DMS153 treated with DMSO at 0.1 percent for 48 hours (cell line): Measurements from ENCODE around the gene AKR7A2.

ENCODE experiments used
- DNase-seq: peaks from one replicate; lab custom pipeline; 2025; ENCODE audit not compliant: unreplicated experiment; lab: John Stamatoyannopoulos, UW

AKR7A2 gene

DNA sequence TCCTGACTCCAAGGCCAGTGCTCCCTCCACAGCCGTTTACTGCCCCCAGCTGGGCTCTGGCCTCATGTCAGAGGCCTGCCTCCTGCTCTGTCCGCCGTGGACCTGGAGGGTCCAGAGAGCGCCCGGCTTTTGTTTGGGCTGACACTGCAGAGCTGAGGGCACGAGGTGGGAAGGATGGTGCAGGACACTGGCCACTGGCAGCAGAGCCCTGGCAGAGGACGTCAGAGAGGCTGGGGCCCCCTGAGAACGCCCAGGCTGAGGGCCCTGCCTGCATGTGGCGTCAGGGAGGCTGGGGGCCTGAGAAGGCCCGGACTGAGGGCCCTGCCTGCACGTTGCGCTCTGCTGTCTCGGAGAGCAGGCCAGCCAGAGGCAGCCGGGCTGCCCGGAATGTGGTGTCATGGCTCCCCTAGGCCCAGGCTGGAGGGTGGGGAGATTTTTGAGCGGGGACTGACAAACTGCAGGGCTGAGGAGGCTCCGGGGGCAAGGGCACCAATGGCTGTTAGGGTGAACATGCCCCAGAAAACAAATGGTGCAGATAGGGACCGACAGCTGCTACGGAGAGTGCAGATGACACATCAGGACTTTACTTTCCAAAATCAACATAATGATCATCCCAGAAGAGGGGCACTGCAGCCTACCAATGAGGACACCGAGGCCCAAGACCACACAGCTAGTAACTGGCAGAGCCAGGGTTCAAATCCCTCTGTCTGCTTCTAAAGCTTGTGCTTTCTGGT is 31.8 kb upstream of the AKR7A2 start:
- DNase-seq = no peak

DNA sequence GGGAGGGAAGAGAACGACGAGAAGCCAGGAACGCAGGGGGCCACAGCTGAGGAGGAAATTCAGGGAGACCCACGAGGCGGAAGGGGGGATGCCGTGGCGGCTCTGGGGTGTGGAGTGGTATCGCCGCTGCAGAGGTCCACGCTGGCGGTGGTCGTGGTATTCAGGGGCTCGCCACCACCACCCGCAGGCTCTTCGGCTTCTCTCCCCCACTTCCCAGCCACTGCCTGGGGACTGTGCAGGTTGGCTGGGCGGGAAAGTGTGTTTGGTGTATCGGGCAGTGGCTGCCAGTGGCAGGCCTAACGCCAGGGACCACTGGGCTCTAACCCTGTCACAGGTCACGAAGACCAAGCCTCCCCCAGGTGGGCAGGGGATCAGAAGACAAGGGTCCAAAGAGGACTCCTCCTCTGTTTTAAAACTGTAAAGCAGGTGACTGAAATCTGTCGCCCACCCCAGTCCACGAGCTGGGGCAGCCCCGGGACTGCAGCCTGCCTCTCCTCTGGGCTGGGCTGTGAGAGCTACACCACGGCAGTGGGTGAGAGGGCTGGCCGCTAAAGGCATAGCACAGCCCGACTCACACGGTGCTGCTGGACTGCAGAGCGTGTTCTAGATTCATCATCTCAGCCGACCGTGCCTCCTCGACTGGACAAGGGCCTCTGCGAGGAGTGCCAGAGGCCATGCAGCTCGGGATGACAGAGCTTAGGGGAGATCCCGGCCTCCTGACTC is 31.1 kb upstream of the AKR7A2 start:
- no peak for DNase-seq

DNA sequence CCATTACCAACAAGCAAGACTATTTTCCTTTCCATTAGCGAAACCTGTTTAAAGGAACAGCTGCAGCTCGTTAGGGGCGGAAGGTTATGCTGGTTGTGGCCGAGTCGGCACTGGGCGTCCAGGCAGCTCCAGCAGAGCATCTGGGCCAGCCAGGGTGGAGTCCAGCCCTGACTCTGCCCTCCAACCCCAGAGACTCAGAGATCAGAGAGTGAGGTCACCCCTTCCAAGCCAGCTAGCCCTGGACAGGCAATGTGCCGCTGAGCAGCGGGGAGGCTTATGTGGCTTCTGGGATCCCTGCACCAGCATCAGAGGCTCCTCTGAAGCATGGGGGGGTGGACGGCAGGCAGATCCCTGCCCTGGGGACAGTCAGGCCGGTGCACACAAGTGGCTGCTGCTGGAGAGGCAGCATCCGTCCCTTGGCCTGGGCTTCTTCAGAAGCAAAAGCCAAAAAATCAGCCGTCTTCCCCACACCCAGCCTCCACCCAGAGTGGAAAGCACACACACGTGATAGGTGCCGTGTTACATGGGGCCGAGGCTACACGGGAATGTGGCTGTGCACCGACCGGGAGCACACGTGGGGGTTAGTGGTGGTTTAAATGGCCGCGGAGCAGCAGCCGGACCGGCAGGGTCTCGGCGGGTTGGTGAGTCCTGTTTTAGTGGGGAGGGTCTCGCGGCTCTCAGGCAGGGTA is 30.3 kb upstream of the AKR7A2 start:
- DNase-seq = no peak

GRCh38 chr1:19341201-19342061 is 29.5 kb upstream of the AKR7A2 start:
- no peak for DNase-seq

GRCh38 chr1:19340387-19340937 is 28.5 kb upstream of the AKR7A2 start:
- DNase-seq = no peak

- no peak for DNase-seq
Measured at GRCh38 chr1:19339214-19339861, 27.4 kb upstream of the AKR7A2 start.

GRCh38 chr1:19338323-19338762 is 26.4 kb upstream of the AKR7A2 start:
- DNase-seq = no peak

DNA sequence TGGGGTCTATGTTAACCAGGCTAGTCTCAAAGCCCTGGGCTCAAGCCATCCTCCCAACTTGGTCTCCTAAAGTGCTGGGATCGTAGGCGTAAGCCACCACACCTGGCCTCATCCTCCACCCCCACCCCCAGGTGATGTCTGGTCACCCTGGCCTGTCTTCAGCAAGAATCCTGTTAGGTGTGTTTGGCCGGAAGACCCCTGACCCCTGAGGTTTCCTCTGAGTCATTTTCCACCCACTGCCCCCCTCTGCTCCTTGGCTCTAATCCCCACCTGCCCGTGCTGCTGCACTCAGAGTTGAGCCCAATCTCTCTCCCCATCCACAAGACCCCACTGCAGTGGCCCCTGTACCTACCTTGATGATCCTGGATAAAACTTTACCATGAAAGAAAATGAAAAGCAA is 25.3 kb upstream of the AKR7A2 start:
- no peak for DNase-seq

- DNase-seq = no peak
Measured at GRCh38 chr1:19336543-19336942, 24.6 kb upstream of the AKR7A2 start.

DNA sequence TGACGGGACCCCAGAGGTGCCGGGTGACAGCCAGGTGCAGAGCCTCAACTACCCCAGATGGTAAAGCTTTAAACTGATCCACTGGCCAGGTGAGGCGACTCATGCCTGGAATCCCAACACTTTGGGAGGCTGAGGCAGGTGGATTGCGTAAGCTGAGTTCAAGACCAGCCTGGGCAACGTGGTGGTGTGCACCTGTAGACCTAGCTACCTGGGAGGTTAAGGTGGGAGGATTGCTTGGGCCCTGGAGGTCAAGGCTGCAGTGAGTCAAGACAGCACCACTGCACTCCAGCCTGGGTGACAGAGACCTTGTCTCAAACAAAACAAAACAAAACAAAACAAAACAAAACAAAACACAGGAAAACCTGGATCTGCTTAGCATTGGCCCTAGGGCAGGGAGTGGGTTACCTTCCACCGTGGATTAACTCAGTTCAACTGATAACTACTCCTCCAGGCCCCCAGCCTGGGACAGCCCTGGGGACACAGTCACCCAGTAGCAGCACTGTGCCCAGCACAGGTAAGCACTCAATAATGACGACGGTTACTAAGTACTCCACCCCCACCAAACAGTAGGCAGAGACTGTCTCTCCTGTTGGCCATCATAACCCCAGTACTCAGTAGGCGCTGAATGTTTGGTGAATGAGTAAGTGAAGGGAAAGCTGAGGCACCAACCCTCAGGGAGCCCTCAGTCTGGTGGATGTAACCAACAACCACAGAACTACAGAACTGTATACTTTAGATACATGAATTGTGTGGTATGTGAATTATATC is 21.8 kb upstream of the AKR7A2 start:
- no peak for DNase-seq

- DNase-seq = no peak
Measured at GRCh38 chr1:19332832-19333231, 20.9 kb upstream of the AKR7A2 start.

DNA sequence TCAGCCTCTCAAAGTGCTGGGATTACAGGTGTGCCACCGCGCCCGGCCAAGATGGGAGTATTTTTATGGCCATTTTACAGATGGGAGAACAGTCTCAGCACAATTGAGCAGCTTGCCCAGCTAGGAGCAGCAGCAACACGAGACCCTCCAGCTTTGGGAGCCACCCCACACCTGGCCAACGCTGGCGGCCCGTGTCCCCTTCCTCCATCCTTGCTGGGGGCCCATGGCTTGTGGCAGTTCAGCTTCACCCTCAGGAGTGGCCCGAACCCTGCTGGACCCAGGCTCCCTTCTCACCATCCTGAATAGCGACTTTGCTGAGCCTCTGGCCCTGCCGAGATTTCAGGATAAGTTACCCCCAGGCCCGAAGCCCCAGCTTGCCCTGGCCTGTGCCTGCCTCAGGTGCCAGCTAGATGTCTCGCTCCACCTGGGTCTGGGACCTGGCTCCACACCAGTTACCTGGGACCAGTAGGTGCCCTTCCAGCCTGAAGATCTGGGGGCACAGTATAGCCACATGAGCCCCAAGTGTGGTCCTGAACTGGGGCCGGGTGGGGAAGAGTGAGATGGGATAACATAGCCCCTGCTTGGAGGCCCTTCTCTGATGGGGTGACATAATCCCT is 19.4 kb upstream of the AKR7A2 start:
- DNase-seq = no peak

DNA sequence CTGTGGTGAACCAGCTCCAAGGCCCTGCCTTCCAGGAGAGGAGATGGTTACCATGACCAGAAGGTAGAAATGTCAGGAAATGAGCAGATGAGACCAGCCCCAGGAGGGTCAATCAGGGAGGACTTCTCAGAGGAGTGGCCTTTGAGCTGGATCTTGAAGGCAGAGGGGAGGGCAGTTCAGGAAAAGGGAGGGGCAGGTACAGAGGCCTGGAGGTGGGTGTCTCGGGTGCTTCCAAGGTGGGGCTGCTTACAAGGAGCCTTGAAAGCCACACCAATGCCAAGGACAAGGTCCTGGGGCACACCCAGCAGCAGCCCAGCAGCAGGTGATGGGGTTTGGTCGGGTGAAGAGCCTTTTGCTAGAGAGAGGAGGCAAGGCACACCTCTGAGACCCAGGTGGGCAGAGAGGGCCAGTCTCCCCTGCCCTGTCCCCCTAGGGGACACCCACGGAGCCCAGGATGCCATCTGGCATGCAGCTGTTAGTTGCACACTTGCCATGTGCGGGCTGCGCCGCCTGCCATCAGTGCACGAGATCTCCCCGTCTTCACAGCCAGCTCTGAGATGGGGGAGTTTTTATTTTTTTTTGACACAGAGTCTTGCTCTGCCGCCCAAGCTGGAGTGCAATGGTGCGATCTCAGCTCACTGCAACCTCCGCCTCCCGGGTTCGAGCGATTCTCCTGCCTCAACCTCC is 18.6 kb upstream of the AKR7A2 start:
- DNase-seq = no peak

GRCh38 chr1:19329611-19330010 is 17.7 kb upstream of the AKR7A2 start:
- DNase-seq = no peak

- no peak for DNase-seq
Measured at GRCh38 chr1:19329188-19329587, 17.2 kb upstream of the AKR7A2 start.

DNA sequence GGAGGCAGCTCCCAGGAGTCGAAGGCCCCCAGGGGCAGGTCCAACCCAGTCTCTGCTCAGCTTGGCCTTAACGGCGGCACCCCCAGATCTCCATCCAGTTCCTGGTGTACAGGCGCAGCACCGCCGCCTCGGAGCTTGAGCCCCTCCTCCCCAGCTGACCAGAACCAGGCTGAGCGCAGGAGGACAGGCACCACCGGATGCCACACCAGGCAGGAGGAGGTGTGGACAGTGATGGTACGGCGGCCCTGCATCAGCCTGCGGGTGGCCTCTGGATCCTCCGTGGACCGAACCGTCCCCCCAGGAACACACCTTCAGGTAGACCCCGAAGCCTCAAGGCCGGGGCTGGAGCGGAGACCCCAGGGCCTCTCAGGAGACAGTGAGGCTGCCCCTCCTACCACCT is 16.5 kb upstream of the AKR7A2 start:
- no peak for DNase-seq

- DNase-seq = no peak
Measured at GRCh38 chr1:19327736-19328135, 15.8 kb upstream of the AKR7A2 start.

DNA sequence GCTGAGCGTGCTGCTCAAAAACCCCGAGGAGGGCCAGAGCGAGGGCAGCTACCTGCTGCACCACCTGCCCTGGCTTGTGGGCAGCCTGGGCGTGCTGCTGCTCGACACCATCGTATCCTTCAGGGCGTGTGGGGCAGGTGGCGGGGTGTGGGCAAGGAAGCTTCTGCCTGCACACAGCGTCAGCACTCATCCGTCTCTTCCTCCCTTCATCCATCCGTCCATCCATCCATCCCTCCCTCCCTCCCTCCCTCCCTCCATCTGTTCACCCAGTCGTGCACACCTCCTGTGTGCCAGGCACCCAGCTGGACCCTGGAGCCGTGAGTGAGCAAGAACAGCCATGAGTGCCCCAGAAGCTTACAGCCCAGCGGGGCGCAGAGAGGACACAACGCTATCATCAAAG is 15.4 kb upstream of the AKR7A2 start:
- no peak for DNase-seq

- DNase-seq = no peak
Measured at GRCh38 chr1:19326748-19327065, 14.8 kb upstream of the AKR7A2 start.
